Measurements from ENCODE around the gene GPBP1. TPM values are rescaled to one million over a fixed set of nuclear protein-coding genes. Genes with fewer than 3 reads are reported as not detected.

Gene GPBP1
- total and polyA plus RNA-seq, 2 donors (not counting 1 experiment from before 2014, with no cell fraction given): 50.4 to 82.1 TPM

DNA sequence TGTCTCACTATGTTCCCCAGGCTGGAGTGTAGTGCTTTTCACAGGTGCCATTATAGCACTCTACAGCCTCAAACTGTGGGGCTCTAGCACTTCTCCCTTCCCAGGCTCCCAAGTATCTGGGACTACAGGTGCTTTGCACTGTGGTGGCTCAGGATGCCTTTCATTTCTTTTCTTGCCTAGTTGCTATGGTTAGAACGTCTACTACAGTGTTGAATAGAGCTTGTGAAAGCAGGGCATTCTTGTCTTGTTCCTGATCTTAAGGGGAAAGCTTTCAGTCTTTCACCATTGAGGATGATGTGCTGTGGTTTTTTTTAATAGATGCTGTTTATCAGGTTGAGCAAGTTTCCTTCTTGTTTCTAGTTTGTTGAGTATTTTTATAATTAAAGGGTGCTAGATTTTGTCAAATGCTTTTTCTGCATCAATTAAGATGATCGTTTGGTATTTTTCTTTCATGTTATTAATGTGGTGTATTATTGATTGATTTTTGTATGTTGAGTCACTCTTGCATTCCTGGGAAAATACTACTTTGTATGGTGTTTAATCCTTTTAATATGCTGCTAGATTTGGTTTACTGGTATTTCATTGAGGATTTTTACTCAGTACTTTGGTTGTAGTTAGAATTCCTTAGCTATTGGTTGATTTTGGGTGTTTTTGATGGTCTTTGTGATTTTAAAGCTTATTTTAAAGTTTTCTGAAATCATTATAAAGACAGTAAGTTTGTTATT is 35.6 kb downstream of the GPBP1 start:
- peak; percentile 20 to 39 for DNase-seq (ENCODE audit: low read depth in 2 of 2)
- Histone ChIP-seq H3K27me3 (ENCODE audit: control insufficient read depth, insufficient read depth, low read length) (no peaks in the 10 kb centered on the region), H3K4me2 (ENCODE audit: extremely low read depth, insufficient read depth, low read length) (no peak overlapping the region), H4K20me1 (ENCODE audit: control insufficient read depth, extremely low read depth, insufficient read depth, low read length) (no peaks in the 10 kb centered on the region), H3K4me3 (replicated peaks in 1 of 4; ENCODE audit: control extremely low read depth in 1 of 4, insufficient read depth in 1 of 4, low read depth in 3 of 4, low read length in 4 of 4) (no peak overlapping the region), H3K27ac (ENCODE audit: insufficient read depth, low read length) (no peak overlapping the region), H2AFZ (ENCODE audit: low read length) (no peak overlapping the region), H3K9me3 (ENCODE audit: control insufficient read depth, insufficient read depth, low read depth, low read length) (no peaks in the 10 kb centered on the region), H3K4me1 (ENCODE audit: control insufficient read depth, extremely low read depth, insufficient read depth, low read length) (peaks cover 2% of the 10 kb centered on the region), H3K9ac (ENCODE audit: insufficient read depth, low read length) (no peak overlapping the region), H3K36me3 (ENCODE audit: control insufficient read depth, insufficient read depth, low read length) (no peaks in the 10 kb centered on the region), H3K79me2 (ENCODE audit: control insufficient read depth, insufficient read depth, low read length) (peaks cover 91% of the 10 kb centered on the region)
- TF ChIP-seq EZH2 (IDR thresholded peaks at IDR 0.05; ENCODE audit: low read length, missing control alignments): no peak
- TF ChIP-seq, protein P1, sequence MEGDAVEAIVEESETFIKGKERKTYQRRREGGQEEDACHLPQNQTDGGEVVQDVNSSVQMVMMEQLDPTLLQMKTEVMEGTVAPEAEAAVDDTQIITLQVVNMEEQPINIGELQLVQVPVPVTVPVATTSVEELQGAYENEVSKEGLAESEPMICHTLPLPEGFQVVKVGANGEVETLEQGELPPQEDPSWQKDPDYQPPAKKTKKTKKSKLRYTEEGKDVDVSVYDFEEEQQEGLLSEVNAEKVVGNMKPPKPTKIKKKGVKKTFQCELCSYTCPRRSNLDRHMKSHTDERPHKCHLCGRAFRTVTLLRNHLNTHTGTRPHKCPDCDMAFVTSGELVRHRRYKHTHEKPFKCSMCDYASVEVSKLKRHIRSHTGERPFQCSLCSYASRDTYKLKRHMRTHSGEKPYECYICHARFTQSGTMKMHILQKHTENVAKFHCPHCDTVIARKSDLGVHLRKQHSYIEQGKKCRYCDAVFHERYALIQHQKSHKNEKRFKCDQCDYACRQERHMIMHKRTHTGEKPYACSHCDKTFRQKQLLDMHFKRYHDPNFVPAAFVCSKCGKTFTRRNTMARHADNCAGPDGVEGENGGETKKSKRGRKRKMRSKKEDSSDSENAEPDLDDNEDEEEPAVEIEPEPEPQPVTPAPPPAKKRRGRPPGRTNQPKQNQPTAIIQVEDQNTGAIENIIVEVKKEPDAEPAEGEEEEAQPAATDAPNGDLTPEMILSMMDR (conservative IDR thresholded peaks at IDR 0.05 in 1 of 2, IDR thresholded peaks at IDR 0.05 in 1 of 2; ENCODE audit: low read depth in 1 of 2, low read length in 2 of 2): no peak

DNA sequence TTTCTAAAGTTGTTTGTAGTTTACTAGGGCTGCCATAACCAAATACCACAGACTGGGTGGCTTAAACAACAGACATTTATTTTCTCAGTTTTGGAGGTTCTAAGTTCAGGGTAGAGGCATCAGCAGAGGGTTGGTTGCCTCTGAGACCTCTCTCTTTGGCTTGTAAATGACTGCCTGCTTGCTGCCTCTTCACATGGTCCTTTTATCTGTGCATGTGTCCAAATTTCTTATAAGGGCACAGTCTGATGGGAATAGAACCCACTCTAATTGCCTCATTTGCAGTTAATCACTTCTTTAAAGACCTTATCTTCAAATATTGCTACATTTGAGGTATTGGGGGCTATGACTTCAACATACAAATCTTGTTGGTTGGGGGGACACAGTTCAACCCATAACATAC is 36.8 kb downstream of the GPBP1 start:
- Histone ChIP-seq H3K4me3 (replicated peaks in 1 of 4; ENCODE audit: control extremely low read depth in 1 of 4, insufficient read depth in 1 of 4, low read depth in 3 of 4, low read length in 4 of 4) (no peak overlapping the region), H4K20me1 (ENCODE audit: control insufficient read depth, extremely low read depth, insufficient read depth, low read length) (no peaks in the 10 kb centered on the region), H3K9ac (ENCODE audit: insufficient read depth, low read length) (no peak overlapping the region), H3K9me3 (ENCODE audit: control insufficient read depth, insufficient read depth, low read depth, low read length) (no peaks in the 10 kb centered on the region), H3K36me3 (ENCODE audit: control insufficient read depth, insufficient read depth, low read length) (no peaks in the 10 kb centered on the region), H3K27me3 (ENCODE audit: control insufficient read depth, insufficient read depth, low read length) (no peaks in the 10 kb centered on the region), H3K4me2 (ENCODE audit: extremely low read depth, insufficient read depth, low read length) (no peak overlapping the region), H3K4me1 (ENCODE audit: control insufficient read depth, extremely low read depth, insufficient read depth, low read length) (no peaks in the 10 kb centered on the region), H3K79me2 (ENCODE audit: control insufficient read depth, insufficient read depth, low read length) (peaks cover 90% of the 10 kb centered on the region), H2AFZ (ENCODE audit: low read length) (no peak overlapping the region), H3K27ac (ENCODE audit: insufficient read depth, low read length) (no peak overlapping the region)
- DNase-seq (ENCODE audit: low read depth in 2 of 2): no peak
- TF ChIP-seq, protein P1 (conservative IDR thresholded peaks at IDR 0.05 in 1 of 2, IDR thresholded peaks at IDR 0.05 in 1 of 2; ENCODE audit: low read depth in 1 of 2, low read length in 2 of 2): no peak
- TF ChIP-seq EZH2 (IDR thresholded peaks at IDR 0.05; ENCODE audit: low read length, missing control alignments): no peak

DNA sequence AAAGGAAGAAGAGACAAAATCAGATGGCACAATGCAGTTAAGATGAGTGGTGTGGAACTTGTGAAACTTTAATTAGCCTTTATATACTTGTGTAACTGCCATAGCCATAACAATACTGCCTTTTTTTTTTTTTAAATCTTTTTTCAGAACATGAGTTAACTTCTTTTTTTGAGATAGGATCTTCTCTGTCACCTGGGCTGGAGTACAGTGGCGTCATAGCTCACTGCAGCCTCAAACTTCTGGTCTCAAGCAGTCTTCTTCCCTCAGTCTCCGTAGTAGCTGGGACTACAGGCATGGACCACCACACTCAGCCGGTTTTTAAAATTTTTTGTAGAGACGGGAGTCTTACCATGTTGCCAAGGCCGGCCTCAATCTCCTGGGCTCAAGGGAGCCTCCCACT is 37.2 kb downstream of the GPBP1 start:
- no peak overlapping the region for H3K27ac ChIP-seq (ENCODE audit: insufficient read depth, low read length)
- no peak overlapping the region for H3K4me2 ChIP-seq (ENCODE audit: extremely low read depth, insufficient read depth, low read length)
- peaks cover 89% of the 10 kb centered on the region for H3K79me2 ChIP-seq (ENCODE audit: control insufficient read depth, insufficient read depth, low read length)
- H3K9ac ChIP-seq (ENCODE audit: insufficient read depth, low read length): no peak overlapping the region
- no peaks in the 10 kb centered on the region for H3K36me3 ChIP-seq (ENCODE audit: control insufficient read depth, insufficient read depth, low read length)
- H3K27me3 ChIP-seq (ENCODE audit: control insufficient read depth, insufficient read depth, low read length): no peaks in the 10 kb centered on the region
- H2AFZ ChIP-seq (ENCODE audit: low read length): no peak overlapping the region
- TF ChIP-seq EZH2 (IDR thresholded peaks at IDR 0.05; ENCODE audit: low read length, missing control alignments): no peak
- TF ChIP-seq, protein P1 (conservative IDR thresholded peaks at IDR 0.05 in 1 of 2, IDR thresholded peaks at IDR 0.05 in 1 of 2; ENCODE audit: low read depth in 1 of 2, low read length in 2 of 2): no peak
- no peaks in the 10 kb centered on the region for H3K9me3 ChIP-seq (ENCODE audit: control insufficient read depth, insufficient read depth, low read depth, low read length)
- H4K20me1 ChIP-seq (ENCODE audit: control insufficient read depth, extremely low read depth, insufficient read depth, low read length): no peaks in the 10 kb centered on the region
- H3K4me3 ChIP-seq (replicated peaks in 1 of 4; ENCODE audit: control extremely low read depth in 1 of 4, insufficient read depth in 1 of 4, low read depth in 3 of 4, low read length in 4 of 4): no peak overlapping the region
- no peak for DNase-seq (ENCODE audit: low read depth in 2 of 2)
- H3K4me1 ChIP-seq (ENCODE audit: control insufficient read depth, extremely low read depth, insufficient read depth, low read length): peaks cover 2% of the 10 kb centered on the region
